GM19328 (cell line): ENCODE data around the gene NGRN.

Experiments used
- ATAC-seq: cut with Tn5 transposase; IDR thresholded peaks from one replicate; pipeline ENCODE4 v1.9.1; 2021; ENCODE audit warnings: mild to moderate bottlenecking, moderate library complexity; ENCODE audit not compliant: unreplicated experiment

Gene NGRN, protein sequence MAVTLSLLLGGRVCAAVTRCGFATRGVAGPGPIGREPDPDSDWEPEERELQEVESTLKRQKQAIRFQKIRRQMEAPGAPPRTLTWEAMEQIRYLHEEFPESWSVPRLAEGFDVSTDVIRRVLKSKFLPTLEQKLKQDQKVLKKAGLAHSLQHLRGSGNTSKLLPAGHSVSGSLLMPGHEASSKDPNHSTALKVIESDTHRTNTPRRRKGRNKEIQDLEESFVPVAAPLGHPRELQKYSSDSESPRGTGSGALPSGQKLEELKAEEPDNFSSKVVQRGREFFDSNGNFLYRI

DNA sequence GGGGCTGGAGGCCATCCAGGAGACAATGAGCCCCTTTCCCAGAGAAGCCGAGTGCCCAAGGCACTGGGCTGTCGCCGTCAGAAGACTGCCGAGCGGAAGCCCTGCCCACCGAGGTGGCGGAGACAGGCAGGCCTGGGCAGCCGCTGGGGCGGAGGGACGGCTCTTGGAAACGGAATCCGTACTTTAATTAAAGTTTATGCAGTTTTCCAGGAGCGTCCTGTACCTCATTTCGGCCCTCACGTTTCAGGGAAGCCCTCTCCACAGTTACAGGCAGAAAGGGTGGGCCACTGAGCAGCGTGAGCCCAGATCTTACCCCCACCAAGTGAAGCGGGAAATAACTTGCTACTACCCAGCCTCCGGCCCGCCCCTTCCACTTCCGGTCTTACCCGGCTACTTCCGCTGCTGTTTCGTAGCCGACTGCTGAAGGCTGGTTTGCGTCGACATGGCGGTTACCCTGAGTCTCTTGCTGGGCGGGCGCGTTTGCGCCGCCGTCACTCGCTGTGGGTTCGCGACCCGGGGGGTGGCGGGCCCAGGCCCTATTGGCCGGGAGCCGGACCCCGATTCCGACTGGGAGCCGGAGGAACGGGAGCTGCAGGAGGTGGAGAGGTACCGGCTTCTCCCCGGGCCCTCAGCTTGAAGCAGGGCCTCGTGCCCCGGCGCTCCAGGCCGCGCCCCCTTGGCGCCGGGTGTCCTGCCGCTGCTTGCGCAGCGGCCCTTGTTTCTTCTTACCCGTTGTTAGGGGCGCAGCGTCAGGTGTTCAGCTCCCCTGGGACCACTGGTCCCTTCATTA is at the start of gene NGRN:
NGRN (plus strand) TSS at position 402 of the 790 bp plus-strand sequence; CDS start at position 443, 41 bp downstream.
- ATAC-seq: peak; percentile 90

DNA sequence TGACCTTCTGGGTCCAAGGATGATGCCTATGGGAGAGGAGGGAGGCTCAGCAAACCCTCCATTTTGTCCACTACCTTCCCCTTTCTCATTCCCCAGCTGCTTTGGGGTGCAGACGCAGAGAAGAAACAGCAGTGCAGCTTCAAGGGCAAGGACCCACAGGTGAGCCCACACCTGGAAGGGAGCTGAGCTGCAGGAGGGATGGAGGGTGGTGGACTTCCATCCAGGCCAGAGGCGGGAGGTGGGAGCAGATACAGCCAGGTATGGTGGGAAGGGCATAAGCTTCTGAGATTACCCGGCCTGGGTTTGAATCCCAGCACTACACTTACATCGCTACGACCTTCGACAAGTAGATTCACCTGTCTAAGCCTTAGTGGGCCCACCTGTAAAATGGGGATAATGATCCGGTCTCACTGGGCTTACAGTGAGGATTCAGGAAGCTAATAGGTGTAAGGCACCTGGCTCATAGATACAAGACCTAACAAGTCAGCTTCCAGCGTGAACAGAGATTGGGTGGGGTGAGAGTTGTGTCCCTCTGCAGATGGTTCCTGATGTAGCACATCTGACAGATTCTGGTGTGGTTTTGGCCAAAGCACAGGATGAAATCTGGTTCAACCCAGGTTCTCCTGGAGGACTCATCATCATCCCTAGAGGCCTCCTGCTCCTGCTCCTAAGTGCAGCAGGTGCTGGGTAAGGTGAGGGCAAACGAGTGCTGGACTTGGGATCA is 47.6 kb upstream of the NGRN start:
- ATAC-seq: no peak

DNA sequence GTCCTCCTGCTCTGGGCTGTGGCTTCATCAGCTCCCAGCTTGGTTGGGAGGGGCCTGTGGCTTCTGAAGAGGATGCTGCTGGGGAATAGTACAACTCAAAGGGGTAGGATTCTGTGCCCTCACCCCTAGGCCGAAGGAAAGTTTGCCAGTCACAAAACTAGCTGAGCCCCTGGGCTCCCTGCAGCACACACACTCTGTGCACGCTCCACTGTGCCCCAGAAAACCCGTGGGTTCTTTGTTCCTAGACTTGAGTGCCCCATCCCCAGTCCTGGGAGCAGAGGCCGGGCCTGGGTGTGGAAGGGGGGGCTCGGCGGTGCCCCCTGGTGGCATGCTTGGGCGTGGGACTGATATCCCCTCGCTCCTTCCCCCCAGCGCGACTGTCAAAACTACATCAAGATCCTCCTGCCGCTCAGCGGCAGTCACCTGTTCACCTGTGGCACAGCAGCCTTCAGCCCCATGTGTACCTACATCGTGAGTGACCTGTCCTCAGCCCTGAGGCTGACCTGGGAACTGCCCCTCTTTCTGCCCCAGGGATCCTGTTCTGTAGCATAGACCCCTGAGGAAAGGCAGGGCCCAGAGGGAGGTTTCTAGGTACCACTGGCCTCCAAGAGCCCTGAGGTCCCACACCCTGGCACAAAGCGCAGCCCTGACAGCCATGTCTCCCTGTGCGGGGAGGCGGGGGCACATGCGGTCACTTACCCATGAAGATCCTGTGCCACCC is 45.9 kb upstream of the NGRN start:
- no peak for ATAC-seq

- no peak for ATAC-seq
Observed at GRCh38 chr15:90221246-90221900, 44.1 kb upstream of the NGRN start.

- ATAC-seq: no peak
Observed at GRCh38 chr15:90222547-90222946, 42.9 kb upstream of the NGRN start.

- ATAC-seq: no peak
Observed at GRCh38 chr15:90223441-90224165, 41.9 kb upstream of the NGRN start.

DNA sequence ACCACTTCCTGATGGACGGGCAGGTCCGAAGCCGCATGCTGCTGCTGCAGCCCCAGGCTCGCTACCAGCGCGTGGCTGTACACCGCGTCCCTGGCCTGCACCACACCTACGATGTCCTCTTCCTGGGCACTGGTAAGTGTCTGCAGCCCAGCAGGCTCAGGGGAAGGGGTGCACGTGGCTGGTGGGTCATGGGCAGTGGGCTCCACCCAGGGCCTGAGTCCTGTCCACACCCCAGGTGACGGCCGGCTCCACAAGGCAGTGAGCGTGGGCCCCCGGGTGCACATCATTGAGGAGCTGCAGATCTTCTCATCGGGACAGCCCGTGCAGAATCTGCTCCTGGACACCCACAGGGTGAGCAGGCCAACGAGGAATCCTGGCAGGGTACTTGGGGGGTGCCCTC is 40.4 kb upstream of the NGRN start:
- ATAC-seq: no peak

DNA sequence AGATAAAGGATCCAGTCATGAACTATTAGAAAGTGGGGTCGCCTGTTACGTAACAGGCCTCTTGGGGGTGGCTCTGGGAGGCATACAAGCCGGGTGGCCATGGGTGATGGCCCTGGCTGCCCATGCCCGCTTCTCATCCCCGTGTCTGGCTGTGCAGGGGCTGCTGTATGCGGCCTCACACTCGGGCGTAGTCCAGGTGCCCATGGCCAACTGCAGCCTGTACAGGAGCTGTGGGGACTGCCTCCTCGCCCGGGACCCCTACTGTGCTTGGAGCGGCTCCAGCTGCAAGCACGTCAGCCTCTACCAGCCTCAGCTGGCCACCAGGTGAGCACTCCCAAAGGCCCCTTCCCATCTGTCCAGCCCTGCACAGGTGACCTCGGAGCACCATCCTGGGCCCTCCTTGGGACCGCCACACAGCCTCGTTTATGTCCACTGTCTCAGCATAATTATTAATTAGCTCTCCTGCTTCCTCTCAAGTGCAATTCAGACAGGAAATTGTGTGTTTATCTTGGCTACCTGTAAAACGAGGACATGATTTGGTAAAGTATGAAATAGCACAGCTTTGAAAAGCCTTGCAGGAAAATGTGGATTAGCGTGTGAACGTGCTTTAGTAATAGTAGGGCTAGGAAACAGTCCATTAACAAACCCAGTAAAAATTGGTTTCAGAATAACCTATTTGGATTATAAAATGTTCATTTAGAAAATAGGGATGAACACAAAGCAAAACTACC is 39.8 kb upstream of the NGRN start:
- no peak for ATAC-seq

DNA sequence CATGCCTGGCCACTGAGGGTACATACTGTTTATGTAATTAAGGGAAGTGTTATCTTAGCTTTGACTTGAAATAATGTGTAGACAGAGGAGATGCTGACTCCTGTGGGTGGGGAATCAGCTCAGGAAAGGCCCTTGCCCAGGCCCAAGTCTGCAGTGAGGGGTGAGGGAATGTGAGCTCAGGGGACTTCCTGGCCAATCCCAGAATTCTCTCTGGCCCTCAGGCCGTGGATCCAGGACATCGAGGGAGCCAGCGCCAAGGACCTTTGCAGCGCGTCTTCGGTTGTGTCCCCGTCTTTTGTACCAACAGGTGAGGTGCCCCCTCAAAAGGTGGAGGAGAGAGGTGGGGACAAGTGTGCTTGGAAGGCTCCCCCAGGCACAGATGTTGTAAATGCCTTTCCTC is 38.1 kb upstream of the NGRN start:
- no peak for ATAC-seq

DNA sequence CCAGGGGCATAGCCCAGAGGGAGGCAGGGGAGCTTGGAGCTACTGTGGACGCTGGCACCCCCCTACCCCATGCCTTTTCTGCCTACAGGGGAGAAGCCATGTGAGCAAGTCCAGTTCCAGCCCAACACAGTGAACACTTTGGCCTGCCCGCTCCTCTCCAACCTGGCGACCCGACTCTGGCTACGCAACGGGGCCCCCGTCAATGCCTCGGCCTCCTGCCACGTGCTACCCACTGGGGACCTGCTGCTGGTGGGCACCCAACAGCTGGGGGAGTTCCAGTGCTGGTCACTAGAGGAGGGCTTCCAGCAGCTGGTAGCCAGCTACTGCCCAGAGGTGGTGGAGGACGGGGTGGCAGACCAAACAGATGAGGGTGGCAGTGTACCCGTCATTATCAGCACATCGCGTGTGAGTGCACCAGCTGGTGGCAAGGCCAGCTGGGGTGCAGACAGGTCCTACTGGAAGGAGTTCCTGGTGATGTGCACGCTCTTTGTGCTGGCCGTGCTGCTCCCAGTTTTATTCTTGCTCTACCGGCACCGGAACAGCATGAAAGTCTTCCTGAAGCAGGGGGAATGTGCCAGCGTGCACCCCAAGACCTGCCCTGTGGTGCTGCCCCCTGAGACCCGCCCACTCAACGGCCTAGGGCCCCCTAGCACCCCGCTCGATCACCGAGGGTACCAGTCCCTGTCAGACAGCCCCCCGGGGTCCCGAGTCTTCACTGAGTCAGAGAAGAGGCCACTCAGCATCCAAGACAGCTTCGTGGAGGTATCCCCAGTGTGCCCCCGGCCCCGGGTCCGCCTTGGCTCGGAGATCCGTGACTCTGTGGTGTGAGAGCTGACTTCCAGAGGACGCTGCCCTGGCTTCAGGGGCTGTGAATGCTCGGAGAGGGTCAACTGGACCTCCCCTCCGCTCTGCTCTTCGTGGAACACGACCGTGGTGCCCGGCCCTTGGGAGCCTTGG is 37.4 kb upstream of the NGRN start:
- no peak for ATAC-seq

DNA sequence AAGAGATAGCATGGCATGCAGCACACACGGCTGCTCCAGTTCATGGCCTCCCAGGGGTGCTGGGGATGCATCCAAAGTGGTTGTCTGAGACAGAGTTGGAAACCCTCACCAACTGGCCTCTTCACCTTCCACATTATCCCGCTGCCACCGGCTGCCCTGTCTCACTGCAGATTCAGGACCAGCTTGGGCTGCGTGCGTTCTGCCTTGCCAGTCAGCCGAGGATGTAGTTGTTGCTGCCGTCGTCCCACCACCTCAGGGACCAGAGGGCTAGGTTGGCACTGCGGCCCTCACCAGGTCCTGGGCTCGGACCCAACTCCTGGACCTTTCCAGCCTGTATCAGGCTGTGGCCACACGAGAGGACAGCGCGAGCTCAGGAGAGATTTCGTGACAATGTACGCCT is 36.5 kb upstream of the NGRN start:
- ATAC-seq: no peak

- ATAC-seq: no peak
Observed at GRCh38 chr15:90230071-90230494, 35.4 kb upstream of the NGRN start.

- ATAC-seq: no peak
Observed at GRCh38 chr15:90230610-90231009, 34.9 kb upstream of the NGRN start.

DNA sequence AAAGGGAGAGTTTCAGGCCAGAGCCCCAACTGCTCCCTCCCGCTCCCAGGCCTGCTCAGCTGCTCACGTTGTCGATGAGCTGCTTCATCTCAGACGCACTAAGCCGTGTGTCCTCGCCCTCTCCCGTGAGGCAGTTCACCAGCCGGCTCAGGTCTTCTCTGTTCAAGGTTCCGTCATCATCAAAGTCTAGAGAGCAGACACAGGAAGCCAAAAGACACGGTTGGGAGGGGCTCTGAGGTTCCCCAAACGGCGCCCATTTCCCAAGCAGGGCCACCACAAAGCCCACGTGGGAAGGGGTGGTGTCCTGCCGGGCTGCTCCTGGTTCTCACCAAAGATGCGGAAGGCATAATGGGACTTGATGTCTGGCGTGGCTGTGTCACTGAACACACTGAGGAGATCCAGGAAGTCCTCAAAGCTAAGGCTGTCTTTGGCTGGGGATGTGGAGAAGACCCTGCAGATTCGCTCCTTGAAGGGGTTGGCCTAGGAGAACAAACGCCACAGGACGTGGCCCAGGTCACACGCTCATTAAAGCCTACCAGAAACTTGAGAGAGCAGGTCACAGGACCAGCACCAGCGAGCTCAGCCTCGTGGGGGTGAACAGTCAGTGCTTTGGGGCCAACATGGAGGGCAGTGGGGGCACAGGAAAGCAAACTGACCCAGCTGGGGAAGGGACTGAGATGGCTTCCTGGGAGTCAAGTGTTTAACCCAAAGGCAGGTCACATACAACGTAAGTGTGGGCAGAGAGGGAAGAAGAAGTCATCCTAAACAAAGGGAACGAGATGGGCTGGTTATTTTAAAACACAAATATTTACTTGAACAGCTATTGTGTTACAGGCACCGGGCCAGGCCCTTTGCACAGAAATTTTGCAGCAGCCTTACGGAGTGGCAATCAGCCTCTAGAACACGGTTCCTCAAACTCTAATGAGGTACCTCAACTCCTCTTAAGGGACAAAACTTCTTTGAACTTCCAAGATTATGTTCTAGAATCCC is 34.1 kb upstream of the NGRN start:
- no peak for ATAC-seq

DNA sequence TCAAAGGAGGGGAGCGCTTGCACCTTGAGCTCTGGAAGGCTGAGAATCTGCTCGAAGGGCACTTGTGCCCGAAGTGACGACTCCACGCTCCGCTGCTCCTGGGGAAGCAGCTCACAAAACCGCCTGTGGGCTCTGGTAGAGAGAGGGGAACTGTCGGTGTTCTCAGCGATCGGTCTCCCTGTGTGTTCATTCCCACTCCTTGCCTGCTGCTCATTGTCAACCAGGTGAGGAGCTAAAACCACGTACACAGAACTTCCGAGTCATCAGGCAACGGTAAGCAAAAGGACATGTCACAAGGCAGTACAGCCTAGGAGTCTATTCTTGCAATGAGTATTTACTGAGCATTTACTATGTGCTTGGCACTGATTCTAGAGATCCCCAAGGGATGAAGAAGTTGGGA is 33.3 kb upstream of the NGRN start:
- ATAC-seq: no peak

DNA sequence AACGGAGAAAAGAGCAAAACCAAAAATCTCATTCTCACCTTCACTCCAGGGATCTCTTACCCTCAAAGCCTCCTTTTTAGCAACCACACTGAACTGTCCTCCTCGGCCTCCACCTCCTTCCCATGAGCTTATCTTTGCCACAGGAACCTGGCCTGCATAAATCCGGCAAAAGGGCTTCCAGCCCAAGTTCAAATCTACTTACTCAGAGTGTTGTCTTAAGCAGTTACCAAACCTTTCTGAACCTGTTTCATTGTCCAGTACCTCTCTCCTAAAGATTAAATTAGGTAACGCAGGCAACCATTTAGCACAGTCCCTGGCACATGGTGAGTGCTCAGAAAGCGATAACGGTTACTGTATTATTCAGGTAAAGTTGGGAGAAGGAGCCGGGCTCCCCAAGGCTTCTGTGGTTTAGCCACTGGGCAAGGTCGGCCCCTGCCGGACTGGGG is 32.5 kb upstream of the NGRN start:
- no peak for ATAC-seq
